Colonic mucosa (tissue), 4 donors: ENCODE results near the gene ITGA7. TPM values are rescaled to one million over a fixed set of nuclear protein-coding genes. Genes with fewer than 3 reads are reported as not detected.

Experiments used
- DNase-seq: peaks from one replicate; pipeline ENCODE4 v3.0.0-alpha.2; 2020
- H3K27ac ChIP-seq: fragments of 200-600 bp; one replicate; pipeline ENCODE4 v1.8.0; 2021
- H3K27me3 ChIP-seq: fragments of 200-600 bp; one replicate; pipeline ENCODE4 v1.8.0; 2021
- H3K36me3 ChIP-seq: fragments of 200-600 bp; one replicate; pipeline ENCODE4 v1.8.0; 2021
- H3K4me1 ChIP-seq: fragments of 200-600 bp; one replicate; pipeline ENCODE4 v1.8.0; 2021; ENCODE audit warnings: mild to moderate bottlenecking
- H3K4me3 ChIP-seq: fragments of 200-600 bp; one replicate; pipeline ENCODE4 v1.8.0; 2021
- H3K9ac ChIP-seq, 2 donors: one replicate each; pipeline ENCODE4 v1.7.0; 2013; ENCODE audit warnings: control low read depth in 2 of 2, low read depth in 2 of 2, low read length in 2 of 2
- H3K9me3 ChIP-seq: fragments of 200-600 bp; one replicate; pipeline ENCODE4 v1.8.0; 2021
- CTCF ChIP-seq: fragments of 200-600 bp; IDR thresholded peaks from one replicate; pipeline ENCODE4 v1.8.0; 2022; ENCODE audit warnings: antibody characterized with exemption, mild to moderate bottlenecking
- intact Hi-C: fragments of 100-400 bp; cut with DNase I; formaldehyde crosslinking; loops from one replicate; pipeline ENCODE4 v1.14.1; 2022
- total RNA-seq, 2 donors: library from RNA; stranded (reverse); fragmentation: NEBNext Ultra II Directional in 1 of 2; extraction: Animal tissue kit (Norgen Biotek cat#: 25700) in 1 of 2; gene quantifications; one replicate each; pipeline ENCODE4 v1.2.1, GENCODE V29; 2021
- donor health status: healthy.
- donor health status: DM: no; HTN: no; CAD: no.
- donor health status: DM: no; HTN: no; CAD: no.

Gene ITGA7
- total RNA-seq, 2 donors from 2014 or later = 10.8 to 64.4 TPM

GRCh38 chr12:55704824-55705718 lies 2.6 kb downstream of the ITGA7 start:
- TF ChIP-seq CTCF = no peak
- Histone ChIP-seq H3K27ac (no peak overlapping the region), H3K27me3 (no peaks in the 10 kb centered on the region), H3K4me3 (no peak overlapping the region), H3K9ac (no peak overlapping the region), H3K36me3 (no peaks in the 10 kb centered on the region), H3K4me1 (no peaks in the 10 kb centered on the region), H3K9me3 (no peaks in the 10 kb centered on the region)
- DNase-seq = no peak
- intact Hi-C loops = no loop called here

- Histone ChIP-seq H3K4me3 (no peak overlapping the region), H3K9me3 (no peaks in the 10 kb centered on the region), H3K27me3 (no peaks in the 10 kb centered on the region), H3K4me1 (no peaks in the 10 kb centered on the region), H3K27ac (no peak overlapping the region), H3K9ac (no peak overlapping the region), H3K36me3 (no peaks in the 10 kb centered on the region)
- intact Hi-C loops = no loop called here
- TF ChIP-seq CTCF = no peak
- DNase-seq = no peak
Measured at GRCh38 chr12:55703901-55704761, 3.6 kb downstream of the ITGA7 start.

- H3K4me1 ChIP-seq = no peaks in the 10 kb centered on the region
- no peaks in the 10 kb centered on the region for H3K27me3 ChIP-seq
- intact Hi-C loops = no loop called here
- H3K27ac ChIP-seq = no peak overlapping the region
- H3K4me3 ChIP-seq = no peak overlapping the region
- no peak for TF ChIP-seq CTCF
- no peaks in the 10 kb centered on the region for H3K36me3 ChIP-seq
- no peak for DNase-seq
- no peak overlapping the region for H3K9ac ChIP-seq
- no peaks in the 10 kb centered on the region for H3K9me3 ChIP-seq
Measured at GRCh38 chr12:55703288-55703687, 4.4 kb downstream of the ITGA7 start.

GRCh38 chr12:55702861-55703260 lies 4.8 kb downstream of the ITGA7 start:
- no peak for TF ChIP-seq CTCF
- Histone ChIP-seq H3K9ac (no peak overlapping the region), H3K4me3 (no peak overlapping the region), H3K36me3 (no peaks in the 10 kb centered on the region), H3K4me1 (no peaks in the 10 kb centered on the region), H3K27me3 (no peaks in the 10 kb centered on the region), H3K9me3 (no peaks in the 10 kb centered on the region), H3K27ac (no peak overlapping the region)
- no peak for DNase-seq
- intact Hi-C loops = no loop called here

- intact Hi-C loops = no loop called here
- DNase-seq = no peak
- Histone ChIP-seq H3K9ac (no peak overlapping the region), H3K4me3 (no peak overlapping the region), H3K27me3 (no peaks in the 10 kb centered on the region), H3K36me3 (no peaks in the 10 kb centered on the region), H3K9me3 (no peaks in the 10 kb centered on the region), H3K27ac (no peak overlapping the region), H3K4me1 (no peaks in the 10 kb centered on the region)
- TF ChIP-seq CTCF = no peak
Measured at GRCh38 chr12:55700255-55701018, 7.3 kb downstream of the ITGA7 start.
